SK-N-SH (cell line): ENCODE data around the gene FOXD4.
"Not testable (repeated sequence)": the region's sequence is repeated elsewhere in the genome, so short reads cannot be mapped to it uniquely, and the experiment has no call there.

Experiments
- CHD2 ChIP-seq: fragments of 150-350 bp; IDR thresholded peaks from 2 replicates; pipeline ENCODE4 v1.6.1; 2018; ENCODE audit warnings: low read length; ENCODE audit not compliant: partially characterized antibody
- EZH2phosphoT487 ChIP-seq: fragments of 200-600 bp; sonication (generic); IDR thresholded peaks from 2 replicates; pipeline ENCODE4 v1.6.1; 2017; ENCODE audit warnings: low read depth, mixed run types, mild to moderate bottlenecking, antibody characterized with exemption, moderate library complexity, borderline replicate concordance
- GABPA ChIP-seq: IDR thresholded peaks from 2 replicates; pipeline ENCODE4 v1.4.0; 2012; ENCODE audit warnings: low read depth, mild to moderate bottlenecking
- GATA2 ChIP-seq: sonication (generic); formaldehyde crosslinking; IDR thresholded peaks from 2 replicates; pipeline ENCODE4 v1.5.0; 2020; ENCODE audit warnings: mild to moderate bottlenecking, missing genetic modification reagents
- POLR2AphosphoS5 ChIP-seq: IDR thresholded peaks from 2 replicates; pipeline ENCODE4 v1.6.1; 2012; ENCODE audit warnings: low read depth, low read length
- RAD21 ChIP-seq: IDR thresholded peaks from 2 replicates; pipeline ENCODE4 v1.6.1; 2012; ENCODE audit warnings: mild to moderate bottlenecking, low read length
- RFX5 ChIP-seq: IDR thresholded peaks from 2 replicates; pipeline ENCODE4 v1.6.1; 2012; ENCODE audit warnings: mild to moderate bottlenecking, improper control_type of control experiment, low read length
- SMC3 ChIP-seq: IDR thresholded peaks from 2 replicates; pipeline ENCODE4 v1.6.1; 2012; ENCODE audit warnings: low read depth, low read length, improper control_type of control experiment
- TCF12 ChIP-seq: IDR thresholded peaks from 2 replicates; pipeline ENCODE4 v1.4.0; 2012
- TEAD4 ChIP-seq: IDR thresholded peaks from 2 replicates; pipeline ENCODE4 v1.4.0; 2012; ENCODE audit warnings: mild to moderate bottlenecking, borderline replicate concordance; ENCODE audit not compliant: insufficient read depth
- TF ChIP-seq, protein P1 (sequence below): IDR thresholded peaks from 2 replicates; pipeline ENCODE4 v1.6.1; 2012; ENCODE audit warnings: mild to moderate bottlenecking, low read depth, low read length, moderate library complexity
- TF ChIP-seq, protein P2 (sequence below): fragments of 200-600 bp; sonication (generic); IDR thresholded peaks from 2 replicates; pipeline ENCODE4 v1.6.1; 2017; ENCODE audit warnings: antibody characterized with exemption, mild to moderate bottlenecking, moderate library complexity
- TF ChIP-seq, protein P3 (sequence below): IDR thresholded peaks from 2 replicates; pipeline ENCODE4 v1.4.0; 2012; ENCODE audit warnings: low read depth, borderline replicate concordance
- TF ChIP-seq, protein P4 (sequence below): IDR thresholded peaks from 2 replicates; pipeline ENCODE4 v1.4.0; 2012; ENCODE audit warnings: low read depth

DNA sequence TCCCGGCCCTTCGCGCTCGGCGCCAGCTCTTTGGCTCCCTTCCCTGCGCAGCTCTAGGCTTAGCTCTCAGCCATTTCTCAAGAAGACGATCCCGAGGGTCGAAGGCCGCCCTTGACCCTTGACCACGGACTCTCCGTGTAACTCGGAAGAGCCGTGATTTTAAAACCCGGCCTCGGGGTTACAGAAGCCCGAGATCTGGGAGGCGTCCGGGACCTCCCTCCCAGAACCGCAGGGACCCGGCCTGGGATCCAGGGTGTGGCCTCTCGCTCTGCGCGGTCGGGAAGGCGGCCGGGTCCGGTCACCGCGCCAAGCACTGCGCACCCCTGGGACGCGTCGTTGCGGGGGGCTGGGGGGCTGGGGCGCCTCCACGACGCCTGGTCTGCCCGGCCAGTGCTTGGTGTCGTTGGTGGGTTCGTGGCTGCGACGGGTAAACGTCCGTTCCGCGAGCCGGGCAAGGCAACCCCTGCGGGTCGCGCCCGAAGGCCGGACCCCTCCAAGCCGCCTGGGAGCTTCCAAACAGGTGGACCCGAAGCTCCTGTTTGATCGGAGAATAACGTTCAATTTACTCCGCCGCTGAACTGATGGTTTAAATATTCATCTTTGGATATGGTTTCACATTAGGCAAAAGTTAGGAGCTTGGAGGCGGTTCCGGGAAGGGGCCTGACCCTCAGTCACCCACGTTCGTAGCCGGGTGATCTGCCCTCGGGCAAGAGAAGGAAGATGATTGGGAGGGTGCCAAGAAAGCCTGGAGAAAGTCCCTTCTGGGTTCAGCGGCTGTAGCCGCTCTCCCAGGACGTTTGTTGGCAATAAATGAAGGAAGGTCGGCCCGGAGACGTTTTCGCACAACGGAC lies 3.7 kb downstream of the FOXD4 start:
- TF ChIP-seq, protein P1, sequence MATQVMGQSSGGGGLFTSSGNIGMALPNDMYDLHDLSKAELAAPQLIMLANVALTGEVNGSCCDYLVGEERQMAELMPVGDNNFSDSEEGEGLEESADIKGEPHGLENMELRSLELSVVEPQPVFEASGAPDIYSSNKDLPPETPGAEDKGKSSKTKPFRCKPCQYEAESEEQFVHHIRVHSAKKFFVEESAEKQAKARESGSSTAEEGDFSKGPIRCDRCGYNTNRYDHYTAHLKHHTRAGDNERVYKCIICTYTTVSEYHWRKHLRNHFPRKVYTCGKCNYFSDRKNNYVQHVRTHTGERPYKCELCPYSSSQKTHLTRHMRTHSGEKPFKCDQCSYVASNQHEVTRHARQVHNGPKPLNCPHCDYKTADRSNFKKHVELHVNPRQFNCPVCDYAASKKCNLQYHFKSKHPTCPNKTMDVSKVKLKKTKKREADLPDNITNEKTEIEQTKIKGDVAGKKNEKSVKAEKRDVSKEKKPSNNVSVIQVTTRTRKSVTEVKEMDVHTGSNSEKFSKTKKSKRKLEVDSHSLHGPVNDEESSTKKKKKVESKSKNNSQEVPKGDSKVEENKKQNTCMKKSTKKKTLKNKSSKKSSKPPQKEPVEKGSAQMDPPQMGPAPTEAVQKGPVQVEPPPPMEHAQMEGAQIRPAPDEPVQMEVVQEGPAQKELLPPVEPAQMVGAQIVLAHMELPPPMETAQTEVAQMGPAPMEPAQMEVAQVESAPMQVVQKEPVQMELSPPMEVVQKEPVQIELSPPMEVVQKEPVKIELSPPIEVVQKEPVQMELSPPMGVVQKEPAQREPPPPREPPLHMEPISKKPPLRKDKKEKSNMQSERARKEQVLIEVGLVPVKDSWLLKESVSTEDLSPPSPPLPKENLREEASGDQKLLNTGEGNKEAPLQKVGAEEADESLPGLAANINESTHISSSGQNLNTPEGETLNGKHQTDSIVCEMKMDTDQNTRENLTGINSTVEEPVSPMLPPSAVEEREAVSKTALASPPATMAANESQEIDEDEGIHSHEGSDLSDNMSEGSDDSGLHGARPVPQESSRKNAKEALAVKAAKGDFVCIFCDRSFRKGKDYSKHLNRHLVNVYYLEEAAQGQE, result not testable (repeated sequence)
- TF ChIP-seq, protein P2, sequence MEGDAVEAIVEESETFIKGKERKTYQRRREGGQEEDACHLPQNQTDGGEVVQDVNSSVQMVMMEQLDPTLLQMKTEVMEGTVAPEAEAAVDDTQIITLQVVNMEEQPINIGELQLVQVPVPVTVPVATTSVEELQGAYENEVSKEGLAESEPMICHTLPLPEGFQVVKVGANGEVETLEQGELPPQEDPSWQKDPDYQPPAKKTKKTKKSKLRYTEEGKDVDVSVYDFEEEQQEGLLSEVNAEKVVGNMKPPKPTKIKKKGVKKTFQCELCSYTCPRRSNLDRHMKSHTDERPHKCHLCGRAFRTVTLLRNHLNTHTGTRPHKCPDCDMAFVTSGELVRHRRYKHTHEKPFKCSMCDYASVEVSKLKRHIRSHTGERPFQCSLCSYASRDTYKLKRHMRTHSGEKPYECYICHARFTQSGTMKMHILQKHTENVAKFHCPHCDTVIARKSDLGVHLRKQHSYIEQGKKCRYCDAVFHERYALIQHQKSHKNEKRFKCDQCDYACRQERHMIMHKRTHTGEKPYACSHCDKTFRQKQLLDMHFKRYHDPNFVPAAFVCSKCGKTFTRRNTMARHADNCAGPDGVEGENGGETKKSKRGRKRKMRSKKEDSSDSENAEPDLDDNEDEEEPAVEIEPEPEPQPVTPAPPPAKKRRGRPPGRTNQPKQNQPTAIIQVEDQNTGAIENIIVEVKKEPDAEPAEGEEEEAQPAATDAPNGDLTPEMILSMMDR, result not testable (repeated sequence)
- TF ChIP-seq SMC3; RFX5; GABPA; POLR2AphosphoS5; TEAD4; GATA2 (CRISPR knock-in tag); EZH2phosphoT487; TCF12; CHD2; RAD21: not testable (repeated sequence)
- TF ChIP-seq, protein P3, sequence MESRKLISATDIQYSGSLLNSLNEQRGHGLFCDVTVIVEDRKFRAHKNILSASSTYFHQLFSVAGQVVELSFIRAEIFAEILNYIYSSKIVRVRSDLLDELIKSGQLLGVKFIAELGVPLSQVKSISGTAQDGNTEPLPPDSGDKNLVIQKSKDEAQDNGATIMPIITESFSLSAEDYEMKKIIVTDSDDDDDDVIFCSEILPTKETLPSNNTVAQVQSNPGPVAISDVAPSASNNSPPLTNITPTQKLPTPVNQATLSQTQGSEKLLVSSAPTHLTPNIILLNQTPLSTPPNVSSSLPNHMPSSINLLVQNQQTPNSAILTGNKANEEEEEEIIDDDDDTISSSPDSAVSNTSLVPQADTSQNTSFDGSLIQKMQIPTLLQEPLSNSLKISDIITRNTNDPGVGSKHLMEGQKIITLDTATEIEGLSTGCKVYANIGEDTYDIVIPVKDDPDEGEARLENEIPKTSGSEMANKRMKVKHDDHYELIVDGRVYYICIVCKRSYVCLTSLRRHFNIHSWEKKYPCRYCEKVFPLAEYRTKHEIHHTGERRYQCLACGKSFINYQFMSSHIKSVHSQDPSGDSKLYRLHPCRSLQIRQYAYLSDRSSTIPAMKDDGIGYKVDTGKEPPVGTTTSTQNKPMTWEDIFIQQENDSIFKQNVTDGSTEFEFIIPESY, result not testable (repeated sequence)
- TF ChIP-seq, protein P4, sequence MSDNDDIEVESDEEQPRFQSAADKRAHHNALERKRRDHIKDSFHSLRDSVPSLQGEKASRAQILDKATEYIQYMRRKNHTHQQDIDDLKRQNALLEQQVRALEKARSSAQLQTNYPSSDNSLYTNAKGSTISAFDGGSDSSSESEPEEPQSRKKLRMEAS, result not testable (repeated sequence)
